NB4 (cell line): ENCODE measurements around the gene STARD3.

ENCODE experiments used
- CTCF ChIP-seq: IDR thresholded peaks from one replicate; pipeline ENCODE4 v1.5.1; 2012; ENCODE audit warnings: low read depth, low read length
- MYC ChIP-seq: IDR thresholded peaks from 2 replicates; pipeline ENCODE4 v1.6.1; 2011; ENCODE audit warnings: low read depth, low read length
- POLR2A ChIP-seq: IDR thresholded peaks from 2 replicates; pipeline ENCODE4 v1.6.1; 2011; ENCODE audit warnings: mild to moderate bottlenecking; ENCODE audit not compliant: insufficient read length; ENCODE audit errors: extremely low read depth

GRCh38 chr17:39614545-39615157, 22.3 kb upstream of the STARD3 start:
- TF ChIP-seq CTCF (no peak), MYC (no peak), POLR2A (no peak)
